SK-N-SH treated with all-trans-retinoic acid at 6 μM for 48 hours (cell line): ENCODE results near the gene ATP12A.

Experiments used
- ATAC-seq: fragments of 200-7000 bp; cut with Tn5 transposase; 3 replicates; pipeline ENCODE4 v1.9.1; 2020; ENCODE audit warnings: mild to moderate bottlenecking, moderate library complexity
- ARNTL ChIP-seq: fragments of 450-650 bp; formaldehyde crosslinking; IDR thresholded peaks from 2 replicates; pipeline ENCODE4 v1.5.0; 2020; ENCODE audit warnings: low read depth, mild to moderate bottlenecking, moderate library complexity, borderline replicate concordance
- BACH2 ChIP-seq: fragments of 250-450 bp; sonication (Bioruptor Pico); IDR thresholded peaks from 2 replicates; pipeline ENCODE4 v1.9.0; 2021; ENCODE audit warnings: mild to moderate bottlenecking, borderline replicate concordance
- CREB5 ChIP-seq: fragments of 250-450 bp; sonication (Bioruptor Pico); IDR thresholded peaks from 2 replicates; pipeline ENCODE4 v1.5.1; 2020; ENCODE audit warnings: low read depth, mild to moderate bottlenecking, moderate library complexity
- CSDC2 ChIP-seq: fragments of 250-450 bp; sonication (Bioruptor Pico); IDR thresholded peaks from 2 replicates; pipeline ENCODE4 v1.5.0; 2020; ENCODE audit warnings: mild to moderate bottlenecking, moderate library complexity
- CSRNP3 ChIP-seq: fragments of 250-450 bp; sonication (Bioruptor Pico); IDR thresholded peaks from 2 replicates; pipeline ENCODE4 v1.5.1; 2021; ENCODE audit warnings: mild to moderate bottlenecking, moderate library complexity
- ESRRG ChIP-seq: fragments of 250-450 bp; sonication (Bioruptor Pico); IDR thresholded peaks from 2 replicates; pipeline ENCODE4 v1.6.1; 2021; ENCODE audit warnings: mild to moderate bottlenecking
- GLIS3 ChIP-seq: fragments of 250-450 bp; sonication (Bioruptor Pico); IDR thresholded peaks from 2 replicates; pipeline ENCODE4 v1.5.0; 2020; ENCODE audit warnings: mild to moderate bottlenecking, moderate library complexity
- ISL1 ChIP-seq: fragments of 250-450 bp; sonication (Bioruptor Pico); IDR thresholded peaks from 2 replicates; pipeline ENCODE4 v2.1.2; 2022; ENCODE audit warnings: mild to moderate bottlenecking, moderate library complexity
- PATZ1 ChIP-seq: fragments of 250-450 bp; sonication (Bioruptor Pico); IDR thresholded peaks from 2 replicates; pipeline ENCODE4 v1.8.0; 2020; ENCODE audit warnings: mild to moderate bottlenecking, moderate library complexity, borderline replicate concordance
- POU6F1 ChIP-seq: fragments of 250-450 bp; sonication (Bioruptor Pico); IDR thresholded peaks from 2 replicates; pipeline ENCODE4 v1.8.0; 2021; ENCODE audit warnings: low read depth, mild to moderate bottlenecking, moderate library complexity, borderline replicate concordance
- PPARA ChIP-seq: fragments of 250-450 bp; sonication (Bioruptor Pico); IDR thresholded peaks from 2 replicates; pipeline ENCODE4 v1.5.0; 2020; ENCODE audit warnings: mild to moderate bottlenecking, borderline replicate concordance
- RARB ChIP-seq: fragments of 250-450 bp; sonication (Bioruptor Pico); IDR thresholded peaks from 2 replicates; pipeline ENCODE4 v1.8.0; 2021; ENCODE audit warnings: mild to moderate bottlenecking, moderate library complexity
- SNAI2 ChIP-seq: fragments of 250-450 bp; sonication (Bioruptor Pico); IDR thresholded peaks from 2 replicates; pipeline ENCODE4 v1.5.0; 2020; ENCODE audit warnings: mild to moderate bottlenecking, moderate library complexity
- TCF4 ChIP-seq: fragments of 250-450 bp; sonication (Bioruptor Pico); IDR thresholded peaks from 2 replicates; pipeline ENCODE4 v1.8.0; 2021; ENCODE audit warnings: mild to moderate bottlenecking, moderate library complexity, borderline replicate concordance
- TOX ChIP-seq: fragments of 250-450 bp; sonication (Bioruptor Pico); IDR thresholded peaks from 2 replicates; pipeline ENCODE4 v1.8.0; 2021; ENCODE audit warnings: mild to moderate bottlenecking, moderate library complexity, borderline replicate concordance
- ZFP3 ChIP-seq: fragments of 250-450 bp; sonication (Bioruptor Pico); IDR thresholded peaks from 2 replicates; pipeline ENCODE4 v1.5.0; 2020; ENCODE audit warnings: mild to moderate bottlenecking, moderate library complexity
- ZFP30 ChIP-seq: fragments of 450-650 bp; formaldehyde crosslinking; IDR thresholded peaks from 2 replicates; pipeline ENCODE4 v1.5.0; 2022; ENCODE audit warnings: mild to moderate bottlenecking, moderate library complexity
- ZNF565 ChIP-seq: fragments of 450-650 bp; formaldehyde crosslinking; conservative IDR thresholded peaks from 2 replicates; pipeline ENCODE4 v1.5.0; 2020; ENCODE audit warnings: low read depth, mild to moderate bottlenecking, moderate library complexity
- ZNF70 ChIP-seq: fragments of 450-650 bp; formaldehyde crosslinking; IDR thresholded peaks from 2 replicates; pipeline ENCODE4 v1.5.0; 2020; ENCODE audit warnings: mild to moderate bottlenecking, moderate library complexity
- ZNF8 ChIP-seq: fragments of 450-650 bp; formaldehyde crosslinking; IDR thresholded peaks from 2 replicates; pipeline ENCODE4 v1.5.0; 2020; ENCODE audit warnings: mild to moderate bottlenecking, moderate library complexity

The ATP12A gene

GRCh38 chr13:24670961-24671381 is 9.2 kb upstream of the ATP12A start:
- TF ChIP-seq ZNF565, result no peak
- no peak for TF ChIP-seq CREB5
- no peak for TF ChIP-seq ZNF70 (CRISPR knock-in tag)
- no peak for TF ChIP-seq POU6F1 (CRISPR knock-in tag)
- TF ChIP-seq ARNTL (CRISPR knock-in tag), result no peak
- no peak for TF ChIP-seq CSDC2 (CRISPR knock-in tag)
- TF ChIP-seq ISL1 (CRISPR knock-in tag), result no peak
- TF ChIP-seq ZFP30, result no peak
- TF ChIP-seq ZNF8 (CRISPR knock-in tag), result no peak
- no peak for TF ChIP-seq BACH2
- TF ChIP-seq TCF4 (CRISPR knock-in tag), result no peak
- TF ChIP-seq PPARA (CRISPR knock-in tag), result no peak
- ATAC-seq, result peak; percentile 77

GRCh38 chr13:24671386-24672113 is 8.7 kb upstream of the ATP12A start:
- peak; percentile 92 for ATAC-seq
- TF ChIP-seq ZFP30 (no peak), TCF4 (CRISPR knock-in tag) (peak; percentile 52; the same call in 1 of the 2 replicates)

- no peak for TF ChIP-seq TCF4 (CRISPR knock-in tag)
- no peak for TF ChIP-seq ZFP30
- no peak for TF ChIP-seq PATZ1 (CRISPR knock-in tag)
- TF ChIP-seq ARNTL (CRISPR knock-in tag), result no peak
- no peak for TF ChIP-seq SNAI2
- TF ChIP-seq ZNF8 (CRISPR knock-in tag), result no peak
- TF ChIP-seq CSRNP3 (CRISPR knock-in tag), result no peak
- no peak for TF ChIP-seq CSDC2 (CRISPR knock-in tag)
- no peak for TF ChIP-seq ZFP3
- no peak for TF ChIP-seq ESRRG (CRISPR knock-in tag)
- TF ChIP-seq TOX, result no peak
- no peak for TF ChIP-seq POU6F1 (CRISPR knock-in tag)
- TF ChIP-seq ZNF70 (CRISPR knock-in tag), result no peak
- TF ChIP-seq PPARA (CRISPR knock-in tag), result no peak
- no peak for TF ChIP-seq ISL1 (CRISPR knock-in tag)
- TF ChIP-seq GLIS3 (CRISPR knock-in tag), result no peak
- TF ChIP-seq RARB (CRISPR knock-in tag), result no peak
- TF ChIP-seq CREB5, result no peak
Measured at GRCh38 chr13:24672141-24673132, 7.8 kb upstream of the ATP12A start.

More at GRCh38 chr13:24672141-24673132, 7.8 kb upstream of the ATP12A start:
- ATAC-seq, result no peak
